HL-60 (cell line): Measurements from ENCODE around the gene SNX30.

Source experiments
- DNase-seq, 2 experiments: peaks; one replicate each; pipeline ENCODE4 v3.0.0-alpha.2; 2010 to 2020; ENCODE audit warnings: low read depth in 1 of 2, low spot score in 1 of 2
- H3K27ac ChIP-seq: fragments of 250-450 bp; sonication (Bioruptor Pico); replicated peaks from 2 replicates; pipeline ENCODE4 v1.5.1; 2020; ENCODE audit warnings: mild to moderate bottlenecking, moderate library complexity
- H3K27me3 ChIP-seq: fragments of 250-450 bp; sonication (Bioruptor Pico); 2 replicates; pipeline ENCODE4 v1.5.1; 2021; ENCODE audit warnings: mild to moderate bottlenecking, moderate library complexity; ENCODE audit not compliant: insufficient read depth, poor library complexity, severe bottlenecking
- H3K4me3 ChIP-seq: replicated peaks from 2 replicates; pipeline ENCODE4 v1.5.1; 2011; ENCODE audit warnings: mild to moderate bottlenecking, control low read depth, low read length; ENCODE audit not compliant: insufficient read depth
- GABPA ChIP-seq: IDR thresholded peaks from 2 replicates; pipeline ENCODE4 v1.6.1; 2012; ENCODE audit warnings: low read depth
- POLR2AphosphoS5 ChIP-seq: IDR thresholded peaks from 2 replicates; pipeline ENCODE4 v1.6.1; 2012; ENCODE audit warnings: low read depth
- SPI1 ChIP-seq: IDR thresholded peaks from 2 replicates; pipeline ENCODE4 v1.6.1; 2012; ENCODE audit warnings: low read depth, mild to moderate bottlenecking, borderline replicate concordance
- TF ChIP-seq, protein P1 (sequence below): IDR thresholded peaks from 2 replicates; pipeline ENCODE4 v1.6.1; 2012; ENCODE audit warnings: low read depth; ENCODE audit not compliant: insufficient replicate concordance
- TF ChIP-seq, protein P2 (sequence below): IDR thresholded peaks from one replicate; pipeline ENCODE4 v1.5.1; 2011; ENCODE audit warnings: low read length, control low read depth, inconsistent platforms; ENCODE audit not compliant: insufficient read depth

Gene SNX30

DNA sequence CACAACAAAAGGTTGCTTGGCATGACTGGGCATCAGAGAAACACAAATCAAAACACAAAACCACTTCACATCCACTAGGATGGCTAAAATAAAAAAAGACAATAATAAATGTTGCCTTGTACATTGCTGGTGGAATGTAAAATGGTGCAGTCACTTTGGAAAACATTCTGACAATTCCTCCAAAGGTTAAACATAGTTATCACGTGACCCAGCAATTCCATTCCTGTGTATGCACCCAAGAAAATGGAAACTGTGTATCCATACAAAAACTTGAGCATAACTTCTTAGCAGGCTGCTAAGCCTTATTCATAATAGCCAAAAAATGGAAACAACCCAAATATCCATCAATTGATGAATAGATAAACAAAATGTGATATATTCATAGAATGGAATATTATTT lies 150.3 kb downstream of the SNX30 start:
- no peaks in the 10 kb centered on the region for H3K27me3 ChIP-seq
- no peak for DNase-seq
- H3K4me3 ChIP-seq = no peak overlapping the region
- H3K27ac ChIP-seq = no peak overlapping the region
- TF ChIP-seq, protein P1, sequence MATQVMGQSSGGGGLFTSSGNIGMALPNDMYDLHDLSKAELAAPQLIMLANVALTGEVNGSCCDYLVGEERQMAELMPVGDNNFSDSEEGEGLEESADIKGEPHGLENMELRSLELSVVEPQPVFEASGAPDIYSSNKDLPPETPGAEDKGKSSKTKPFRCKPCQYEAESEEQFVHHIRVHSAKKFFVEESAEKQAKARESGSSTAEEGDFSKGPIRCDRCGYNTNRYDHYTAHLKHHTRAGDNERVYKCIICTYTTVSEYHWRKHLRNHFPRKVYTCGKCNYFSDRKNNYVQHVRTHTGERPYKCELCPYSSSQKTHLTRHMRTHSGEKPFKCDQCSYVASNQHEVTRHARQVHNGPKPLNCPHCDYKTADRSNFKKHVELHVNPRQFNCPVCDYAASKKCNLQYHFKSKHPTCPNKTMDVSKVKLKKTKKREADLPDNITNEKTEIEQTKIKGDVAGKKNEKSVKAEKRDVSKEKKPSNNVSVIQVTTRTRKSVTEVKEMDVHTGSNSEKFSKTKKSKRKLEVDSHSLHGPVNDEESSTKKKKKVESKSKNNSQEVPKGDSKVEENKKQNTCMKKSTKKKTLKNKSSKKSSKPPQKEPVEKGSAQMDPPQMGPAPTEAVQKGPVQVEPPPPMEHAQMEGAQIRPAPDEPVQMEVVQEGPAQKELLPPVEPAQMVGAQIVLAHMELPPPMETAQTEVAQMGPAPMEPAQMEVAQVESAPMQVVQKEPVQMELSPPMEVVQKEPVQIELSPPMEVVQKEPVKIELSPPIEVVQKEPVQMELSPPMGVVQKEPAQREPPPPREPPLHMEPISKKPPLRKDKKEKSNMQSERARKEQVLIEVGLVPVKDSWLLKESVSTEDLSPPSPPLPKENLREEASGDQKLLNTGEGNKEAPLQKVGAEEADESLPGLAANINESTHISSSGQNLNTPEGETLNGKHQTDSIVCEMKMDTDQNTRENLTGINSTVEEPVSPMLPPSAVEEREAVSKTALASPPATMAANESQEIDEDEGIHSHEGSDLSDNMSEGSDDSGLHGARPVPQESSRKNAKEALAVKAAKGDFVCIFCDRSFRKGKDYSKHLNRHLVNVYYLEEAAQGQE = no peak
- TF ChIP-seq, protein P2, sequence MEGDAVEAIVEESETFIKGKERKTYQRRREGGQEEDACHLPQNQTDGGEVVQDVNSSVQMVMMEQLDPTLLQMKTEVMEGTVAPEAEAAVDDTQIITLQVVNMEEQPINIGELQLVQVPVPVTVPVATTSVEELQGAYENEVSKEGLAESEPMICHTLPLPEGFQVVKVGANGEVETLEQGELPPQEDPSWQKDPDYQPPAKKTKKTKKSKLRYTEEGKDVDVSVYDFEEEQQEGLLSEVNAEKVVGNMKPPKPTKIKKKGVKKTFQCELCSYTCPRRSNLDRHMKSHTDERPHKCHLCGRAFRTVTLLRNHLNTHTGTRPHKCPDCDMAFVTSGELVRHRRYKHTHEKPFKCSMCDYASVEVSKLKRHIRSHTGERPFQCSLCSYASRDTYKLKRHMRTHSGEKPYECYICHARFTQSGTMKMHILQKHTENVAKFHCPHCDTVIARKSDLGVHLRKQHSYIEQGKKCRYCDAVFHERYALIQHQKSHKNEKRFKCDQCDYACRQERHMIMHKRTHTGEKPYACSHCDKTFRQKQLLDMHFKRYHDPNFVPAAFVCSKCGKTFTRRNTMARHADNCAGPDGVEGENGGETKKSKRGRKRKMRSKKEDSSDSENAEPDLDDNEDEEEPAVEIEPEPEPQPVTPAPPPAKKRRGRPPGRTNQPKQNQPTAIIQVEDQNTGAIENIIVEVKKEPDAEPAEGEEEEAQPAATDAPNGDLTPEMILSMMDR = no peak

DNA sequence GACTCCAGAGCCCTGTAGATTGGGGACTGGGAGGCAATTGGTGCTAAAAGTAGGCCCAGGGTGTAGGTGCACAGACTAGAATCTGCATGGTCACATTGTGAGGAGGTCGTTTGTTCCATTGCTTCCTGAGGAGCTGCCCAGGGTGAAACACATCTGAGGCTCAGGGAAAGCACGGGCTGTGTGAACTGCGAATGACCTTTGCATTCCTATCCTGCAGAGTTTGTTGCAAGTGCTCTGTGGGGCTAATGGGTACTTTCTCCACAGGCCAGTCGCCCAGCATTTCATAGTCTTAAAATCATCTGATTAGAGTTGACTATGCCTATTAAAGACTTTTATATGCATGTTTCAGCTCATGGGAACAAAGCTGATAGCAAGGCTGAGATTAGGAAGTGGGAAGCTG lies 154.5 kb downstream of the SNX30 start:
- TF ChIP-seq POLR2AphosphoS5 = no peak
- TF ChIP-seq, protein P1 = no peak
- TF ChIP-seq GABPA = no peak
- TF ChIP-seq, protein P2 = no peak
- no peak for TF ChIP-seq SPI1
- no peak for DNase-seq
- no peak overlapping the region for H3K27ac ChIP-seq
- H3K27me3 ChIP-seq = no peaks in the 10 kb centered on the region
- no peak overlapping the region for H3K4me3 ChIP-seq

DNA sequence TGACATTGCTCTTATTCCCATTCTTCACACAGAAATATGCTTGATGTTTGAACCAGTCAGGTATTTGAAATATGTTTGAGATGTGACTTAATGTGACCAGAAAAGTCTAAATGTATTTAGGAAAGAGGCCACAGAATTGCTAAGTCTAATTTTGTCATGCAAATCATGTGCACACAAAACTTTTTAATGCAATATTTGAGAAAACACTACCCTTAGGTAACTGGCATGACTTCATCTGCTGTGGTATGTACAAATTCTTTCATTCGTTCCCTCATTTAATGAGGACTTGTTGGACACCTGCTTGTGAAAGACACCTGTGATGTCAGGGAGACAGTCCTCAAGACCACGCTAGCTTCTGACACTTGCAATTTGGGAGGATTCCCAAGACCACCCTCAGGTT lies 161.2 kb downstream of the SNX30 start:
- Histone ChIP-seq H3K4me3 (no peak overlapping the region), H3K27ac (no peak overlapping the region), H3K27me3 (no peaks in the 10 kb centered on the region)
- TF ChIP-seq POLR2AphosphoS5 (no peak), GABPA (no peak), SPI1 (no peak)
- TF ChIP-seq, protein P1 = no peak
- TF ChIP-seq, protein P2 = no peak
- no peak for DNase-seq
